ENCODE measurements around the gene SUN5. TPM values are rescaled to one million over a fixed set of nuclear protein-coding genes. Genes with fewer than 3 reads are reported as not detected.

The SUN5 gene
- total RNA-seq, 1 donor from 2014 or later: not detected

DNA sequence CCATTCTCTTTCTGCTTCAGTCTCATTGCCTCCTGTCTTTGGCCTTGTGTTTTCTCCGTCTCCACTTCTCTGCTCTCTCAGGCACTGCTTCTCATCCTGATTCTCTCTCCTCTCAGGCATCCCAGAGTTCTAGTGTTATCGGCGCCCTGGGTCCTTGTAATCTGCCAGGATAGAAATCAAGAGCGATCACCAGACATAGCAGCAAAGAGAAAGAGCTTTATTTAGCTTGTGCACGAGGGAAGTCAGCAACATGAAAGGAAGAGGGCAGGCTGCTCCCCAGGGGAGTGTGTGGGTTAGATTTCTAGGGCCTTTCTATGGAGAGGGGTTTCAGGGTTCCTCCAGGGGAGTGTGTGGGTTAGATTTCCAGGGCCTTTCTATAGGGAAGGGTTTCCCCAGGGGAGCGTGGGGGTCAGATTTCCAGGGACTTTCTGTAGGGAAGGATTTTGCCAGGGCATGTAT, 32.5 kb downstream of the SUN5 start:
- peaks cover 11% of the 10 kb centered on the region for H3K4me1 Mint-ChIP-seq
- no peak overlapping the region for H3K4me3 Mint-ChIP-seq
- H3K27me3 Mint-ChIP-seq (ENCODE audit: low read depth): no peaks in the 10 kb centered on the region
- H3K36me3 Mint-ChIP-seq: no peaks in the 10 kb centered on the region
- peak in 1 of 2 experiments; percentile 31 for DNase-seq (ENCODE audit: low spot score in 2 of 2, unreplicated experiment in 2 of 2)
- H3K9me3 Mint-ChIP-seq: no peaks in the 10 kb centered on the region
- TF ChIP-seq, protein P1, sequence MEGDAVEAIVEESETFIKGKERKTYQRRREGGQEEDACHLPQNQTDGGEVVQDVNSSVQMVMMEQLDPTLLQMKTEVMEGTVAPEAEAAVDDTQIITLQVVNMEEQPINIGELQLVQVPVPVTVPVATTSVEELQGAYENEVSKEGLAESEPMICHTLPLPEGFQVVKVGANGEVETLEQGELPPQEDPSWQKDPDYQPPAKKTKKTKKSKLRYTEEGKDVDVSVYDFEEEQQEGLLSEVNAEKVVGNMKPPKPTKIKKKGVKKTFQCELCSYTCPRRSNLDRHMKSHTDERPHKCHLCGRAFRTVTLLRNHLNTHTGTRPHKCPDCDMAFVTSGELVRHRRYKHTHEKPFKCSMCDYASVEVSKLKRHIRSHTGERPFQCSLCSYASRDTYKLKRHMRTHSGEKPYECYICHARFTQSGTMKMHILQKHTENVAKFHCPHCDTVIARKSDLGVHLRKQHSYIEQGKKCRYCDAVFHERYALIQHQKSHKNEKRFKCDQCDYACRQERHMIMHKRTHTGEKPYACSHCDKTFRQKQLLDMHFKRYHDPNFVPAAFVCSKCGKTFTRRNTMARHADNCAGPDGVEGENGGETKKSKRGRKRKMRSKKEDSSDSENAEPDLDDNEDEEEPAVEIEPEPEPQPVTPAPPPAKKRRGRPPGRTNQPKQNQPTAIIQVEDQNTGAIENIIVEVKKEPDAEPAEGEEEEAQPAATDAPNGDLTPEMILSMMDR (IDR thresholded peaks at IDR 0.05; ENCODE audit: unreplicated experiment): no peak
- H3K27ac Mint-ChIP-seq: no peak overlapping the region

DNA sequence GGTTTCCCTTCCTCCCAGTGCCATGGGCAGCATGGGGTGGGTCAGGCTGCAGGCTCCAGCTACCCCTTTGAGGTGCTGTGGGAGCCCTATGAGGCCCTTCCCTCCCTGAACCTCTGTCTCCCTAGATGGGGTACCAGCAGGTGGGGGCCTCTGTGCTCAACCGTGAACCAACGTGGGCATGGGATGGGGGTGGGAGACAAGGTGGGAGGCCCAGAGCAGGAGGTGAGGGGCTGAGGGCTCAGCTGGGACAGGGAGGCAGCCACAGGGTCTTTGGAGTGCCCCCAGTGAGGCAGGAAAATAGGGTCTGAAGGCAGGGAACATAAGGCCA, 33.3 kb downstream of the SUN5 start:
- Mint-ChIP-seq H3K36me3 (no peaks in the 10 kb centered on the region), H3K27me3 (ENCODE audit: low read depth) (no peaks in the 10 kb centered on the region), H3K27ac (no peak overlapping the region), H3K9me3 (no peaks in the 10 kb centered on the region), H3K4me1 (peaks cover 8% of the 10 kb centered on the region), H3K4me3 (no peak overlapping the region)
- TF ChIP-seq, protein P1 (IDR thresholded peaks at IDR 0.05; ENCODE audit: unreplicated experiment): no peak
- peak in 1 of 2 experiments; percentile 29 for DNase-seq (ENCODE audit: low spot score in 2 of 2, unreplicated experiment in 2 of 2)

DNA sequence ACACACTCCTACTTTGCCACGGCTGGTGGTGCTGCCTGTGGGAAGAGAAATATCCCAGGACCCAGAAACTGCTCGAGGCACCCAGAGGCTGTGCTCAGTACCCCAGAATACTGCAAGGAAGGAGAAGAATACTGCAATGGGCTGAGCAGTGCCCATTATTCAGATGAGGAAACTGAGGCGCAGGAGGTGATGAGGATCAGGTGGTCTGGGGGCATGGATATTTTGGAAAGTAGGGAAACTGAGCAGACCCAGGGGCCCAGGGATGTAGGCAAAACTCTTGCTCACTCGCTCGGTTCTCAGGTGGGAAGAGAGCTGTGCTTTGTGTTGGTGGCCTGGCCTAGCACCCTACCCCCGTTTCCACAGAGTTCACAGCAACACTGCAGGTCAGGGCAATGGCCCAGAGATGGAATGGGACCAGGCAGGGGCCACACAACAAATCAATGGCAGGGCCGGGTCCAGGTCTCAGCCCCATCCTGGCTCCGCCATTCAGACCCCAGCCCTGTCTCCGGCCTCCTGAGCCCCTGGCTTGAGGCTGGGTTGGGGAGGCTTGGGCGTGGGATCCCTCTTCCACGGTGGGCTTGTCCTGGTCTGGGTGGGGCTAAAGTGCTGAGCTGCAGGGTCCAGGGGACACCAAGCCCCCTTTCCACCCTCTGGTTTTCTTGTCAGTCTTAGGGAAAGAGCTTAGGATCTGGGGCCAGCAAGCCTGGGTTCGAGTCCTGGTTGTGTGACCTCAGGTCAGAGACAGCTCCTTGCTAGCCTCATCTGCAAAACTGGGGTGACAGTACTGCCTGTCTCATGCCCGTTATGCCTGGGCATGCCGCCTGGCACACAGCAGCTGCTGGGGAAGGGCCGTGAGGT, 33.9 kb downstream of the SUN5 start:
- Mint-ChIP-seq H3K4me3 (no peak overlapping the region), H3K4me1 (peaks cover 6% of the 10 kb centered on the region), H3K36me3 (no peaks in the 10 kb centered on the region), H3K27me3 (ENCODE audit: low read depth) (no peaks in the 10 kb centered on the region), H3K27ac (no peak overlapping the region), H3K9me3 (no peaks in the 10 kb centered on the region)
- TF ChIP-seq, protein P1 (IDR thresholded peaks at IDR 0.05; ENCODE audit: unreplicated experiment): no peak
- DNase-seq (ENCODE audit: low spot score in 2 of 2, unreplicated experiment in 2 of 2): peak in 1 of 2 experiments; percentile 29

DNA sequence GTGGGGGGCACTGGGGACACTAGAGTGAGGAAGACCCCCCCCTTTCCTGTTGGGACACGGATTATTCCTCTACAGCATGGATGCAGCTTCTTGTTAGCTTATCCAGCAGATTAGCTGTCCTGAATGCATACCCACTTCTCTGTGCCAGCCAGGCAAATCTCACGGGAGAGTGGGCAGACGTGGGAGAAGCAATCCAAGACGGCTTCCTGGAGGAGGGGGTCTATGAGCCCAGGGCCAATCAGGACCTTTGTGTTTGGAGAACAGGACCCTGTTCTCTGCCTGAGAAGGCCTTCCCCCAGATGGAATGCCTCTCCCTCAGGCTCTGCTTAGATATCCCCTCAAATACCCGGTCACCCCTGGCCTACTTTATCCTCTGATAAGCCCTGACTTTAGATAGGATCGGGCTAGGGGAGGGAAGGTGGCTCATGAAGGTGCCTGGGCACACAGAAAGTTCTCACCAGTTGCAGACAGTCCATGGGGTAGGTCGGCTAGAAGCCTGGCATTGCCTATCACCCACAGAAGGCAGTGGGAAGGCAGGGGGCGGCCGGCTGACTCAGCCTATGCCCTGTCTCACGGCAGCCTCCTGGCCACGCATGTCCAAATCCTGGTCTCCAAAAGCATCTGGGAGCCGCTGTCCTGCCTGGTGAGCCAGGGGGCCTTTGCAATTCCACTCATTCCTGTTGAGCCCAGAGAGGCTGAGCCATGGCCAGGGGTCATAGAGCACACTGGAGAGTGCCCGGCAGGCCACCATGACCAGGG, 34.7 kb downstream of the SUN5 start:
- TF ChIP-seq, protein P1 (IDR thresholded peaks at IDR 0.05; ENCODE audit: unreplicated experiment): no peak
- Mint-ChIP-seq H3K27ac (no peak overlapping the region), H3K27me3 (ENCODE audit: low read depth) (no peaks in the 10 kb centered on the region), H3K9me3 (no peaks in the 10 kb centered on the region), H3K36me3 (no peaks in the 10 kb centered on the region), H3K4me1 (peaks cover 3% of the 10 kb centered on the region), H3K4me3 (no peak overlapping the region)
- DNase-seq (ENCODE audit: low spot score in 2 of 2, unreplicated experiment in 2 of 2): peak in 1 of 2 experiments; percentile 29

DNA sequence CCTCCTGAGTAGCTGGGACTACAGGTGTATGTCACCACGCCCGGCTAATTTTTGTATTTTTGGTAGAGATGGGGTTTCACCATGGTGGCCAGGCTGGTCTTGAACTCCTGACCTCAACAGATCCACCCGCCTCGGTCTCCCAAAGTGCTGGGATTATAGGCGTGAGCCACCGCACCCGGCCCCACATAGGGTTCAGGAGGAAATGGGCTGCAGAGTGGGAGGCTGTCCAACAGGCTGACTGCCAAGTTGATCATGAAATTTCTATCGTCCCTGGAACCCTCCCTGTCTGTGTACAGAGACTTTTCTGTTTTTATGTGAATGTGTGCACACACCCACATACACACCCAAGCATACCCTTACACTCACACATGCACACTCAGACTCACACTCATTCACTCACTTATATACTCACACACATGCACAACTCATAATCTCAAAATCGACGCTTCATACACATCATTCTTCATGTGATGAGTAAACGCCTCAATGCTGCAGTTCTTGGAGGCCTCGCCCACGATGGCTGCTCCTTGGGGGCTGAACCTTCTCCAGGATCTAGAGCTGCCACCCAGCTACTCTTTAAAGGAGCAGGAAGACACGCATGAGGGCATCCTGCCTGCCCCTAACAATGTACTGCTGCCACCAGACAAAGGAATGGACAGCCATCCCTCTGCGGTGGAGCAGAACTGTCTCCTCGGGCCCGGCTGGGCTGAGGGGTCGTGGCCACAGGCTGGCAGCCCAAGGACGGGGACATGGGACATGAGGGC, 35.6 kb downstream of the SUN5 start:
- Mint-ChIP-seq H3K4me1 (peaks cover 3% of the 10 kb centered on the region), H3K4me3 (no peak overlapping the region), H3K9me3 (no peaks in the 10 kb centered on the region), H3K27ac (no peak overlapping the region), H3K27me3 (ENCODE audit: low read depth) (peaks cover 3% of the 10 kb centered on the region), H3K36me3 (no peaks in the 10 kb centered on the region)
- TF ChIP-seq, protein P1 (IDR thresholded peaks at IDR 0.05; ENCODE audit: unreplicated experiment): no peak
- peak in 1 of 2 experiments; percentile 33 for DNase-seq (ENCODE audit: low spot score in 2 of 2, unreplicated experiment in 2 of 2)
